Fibroblast of lung (primary cell): Measurements from ENCODE around the gene AP4S1.

Experiments
- CTCF ChIP-seq, 2 donors: IDR thresholded peaks in 1 of 2; conservative IDR thresholded peaks in 1 of 2; 1 replicate in 1 of 2; 2 replicates in 1 of 2; pipeline ENCODE4 v1.5.1; 2011 to 2012; ENCODE audit warnings: low read length in 2 of 2, control low read depth in 1 of 2, inconsistent platforms in 1 of 2, low read depth in 1 of 2, mild to moderate bottlenecking in 1 of 2
- EZH2 ChIP-seq: IDR thresholded peaks from 2 replicates; pipeline ENCODE4 v1.5.1; 2012; ENCODE audit warnings: low read length, control low read depth, mild to moderate bottlenecking; ENCODE audit errors: missing control alignments

GRCh38 chr14:31045501-31046080, 20.1 kb downstream of the AP4S1 start:
- TF ChIP-seq CTCF (conservative IDR thresholded peaks at IDR 0.05 in 1 of 2, IDR thresholded peaks at IDR 0.05 in 1 of 2; ENCODE audit: low read depth in 1 of 2, low read length in 2 of 2) (no peak), EZH2 (no peak)
